Measurements from ENCODE around the gene AKIRIN1.
"Not testable (repeated sequence)": the region's sequence is repeated elsewhere in the genome, so short reads cannot be mapped to it uniquely, and the experiment has no call there.

DNA sequence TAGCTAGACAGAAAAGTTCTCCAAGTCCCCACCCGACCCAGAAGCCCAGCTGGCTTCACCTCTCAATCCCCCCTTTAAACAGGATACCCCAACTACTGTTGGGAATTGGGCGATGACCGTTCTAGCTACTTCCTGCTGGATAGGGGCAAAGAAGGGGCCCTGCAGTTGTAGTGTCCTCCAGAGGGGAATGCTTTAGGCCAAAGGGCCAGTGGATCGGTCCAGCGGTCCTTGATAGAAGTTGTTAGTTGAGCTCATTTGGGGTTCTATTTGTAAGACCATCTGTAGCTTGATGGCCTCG, 12.9 kb upstream of the AKIRIN1 start:
- not testable (repeated sequence) for TF ChIP-seq FOXM1 (IDR thresholded peaks at IDR 0.05; ENCODE audit: low read depth); EZH2phosphoT487 (IDR thresholded peaks at IDR 0.05; ENCODE audit: borderline replicate concordance, low read depth); POLR2AphosphoS5 (IDR thresholded peaks at IDR 0.05; ENCODE audit: low read depth, low read length)
